CD8-positive, alpha-beta memory T cell (primary cell): Measurements from ENCODE around the gene DPM2. TPM values are rescaled to one million over a fixed set of nuclear protein-coding genes. Genes with fewer than 3 reads are reported as not detected.

ENCODE experiments used
- CTCF ChIA-PET: fragments of 350-600 bp; sonication (Branson Sonifier 250); formaldehyde crosslinking; loops from one replicate; lab custom pipeline; 2021; ENCODE audit warnings: antibody characterized with exemption; lab: Charles Lee
- POLR2A ChIA-PET: fragments of 350-600 bp; sonication (Branson Sonifier 250); formaldehyde crosslinking; loops from one replicate; lab custom pipeline; 2021; ENCODE audit warnings: antibody characterized with exemption; lab: Charles Lee
- DNase-seq, 5 donors: peaks; one replicate each; pipeline versions ENCODE4 v3.0.0 to v3.0.0-alpha.2; 2020 to 2022; ENCODE audit warnings: mixed read lengths in 1 of 5
- H3K27ac ChIP-seq: one replicate; pipeline ENCODE4 v1.7.0; 2013; ENCODE audit warnings: low read depth, mild to moderate bottlenecking, low read length, moderate library complexity
- H3K27me3 ChIP-seq: 2 replicates; pipeline ENCODE4 v1.7.0; 2013; ENCODE audit warnings: low read length, mild to moderate bottlenecking; ENCODE audit not compliant: insufficient read depth, poor library complexity, severe bottlenecking
- H3K36me3 ChIP-seq: 2 replicates; pipeline ENCODE4 v1.7.0; 2013; ENCODE audit warnings: mild to moderate bottlenecking, low read length, moderate library complexity; ENCODE audit not compliant: insufficient read depth
- H3K4me1 ChIP-seq: 2 replicates; pipeline ENCODE4 v1.7.0; 2013; ENCODE audit warnings: mild to moderate bottlenecking, low read length, moderate library complexity; ENCODE audit not compliant: insufficient read depth
- H3K4me3 ChIP-seq: 2 replicates; pipeline ENCODE4 v1.7.0; 2013; ENCODE audit warnings: mild to moderate bottlenecking, low read length
- H3K9me3 ChIP-seq: 2 replicates; pipeline ENCODE4 v1.7.0; 2013; ENCODE audit warnings: mild to moderate bottlenecking, low read length
- H3K27ac Mint-ChIP-seq, 8 donors: one replicate each; pipeline ENCODE4 v1.8.0; 2020 to 2021; ENCODE audit warnings: mixed read lengths in 8 of 8, mild to moderate bottlenecking in 6 of 8, inconsistent platforms in 3 of 8, moderate library complexity in 3 of 8
- H3K27me3 Mint-ChIP-seq, 2 donors: one replicate each; pipeline ENCODE4 v1.8.0; 2020 to 2021; ENCODE audit warnings: mixed read lengths in 2 of 2, mild to moderate bottlenecking in 1 of 2, moderate library complexity in 1 of 2
- H3K36me3 Mint-ChIP-seq, 3 donors: one replicate each; pipeline ENCODE4 v1.8.0; 2020 to 2021; ENCODE audit warnings: mixed read lengths in 3 of 3, inconsistent platforms in 1 of 3, mild to moderate bottlenecking in 1 of 3
- H3K4me1 Mint-ChIP-seq, 3 donors: one replicate each; pipeline ENCODE4 v1.8.0; 2020 to 2021; ENCODE audit warnings: mixed read lengths in 3 of 3, inconsistent platforms in 1 of 3, mild to moderate bottlenecking in 1 of 3
- H3K4me3 Mint-ChIP-seq, 7 donors: one replicate each; pipeline ENCODE4 v1.8.0; 2020 to 2021; ENCODE audit warnings: mixed read lengths in 7 of 7, mild to moderate bottlenecking in 6 of 7, moderate library complexity in 4 of 7, inconsistent platforms in 2 of 7
- H3K9me3 Mint-ChIP-seq, 5 donors: one replicate each; pipeline ENCODE4 v1.8.0; 2020 to 2022; ENCODE audit warnings: mixed read lengths in 5 of 5, mild to moderate bottlenecking in 3 of 5, moderate library complexity in 2 of 5, inconsistent platforms in 1 of 5
- polyA plus RNA-seq: library from polyadenylated mRNA; unstranded; fragments of 300-500 nt; fragmentation: Illumina TruSeq; gene quantifications from one replicate; pipeline ENCODE4 v1.2.3, GENCODE V29; 2021
- total RNA-seq, 2 experiments: library from RNA; stranded (reverse); gene quantifications; one replicate each; pipeline ENCODE4 v1.2.3, GENCODE V29; 2021

Gene DPM2
- total and polyA plus RNA-seq, 3 experiments from 2014 or later: 52.2 to 75.5 (median 73.8) TPM

- Histone ChIP-seq H3K4me3 (no peak overlapping the region), H3K27ac (no peak overlapping the region), H3K9me3 (no peaks in the 10 kb centered on the region), H3K36me3 (peaks cover 80% of the 10 kb centered on the region), H3K27me3 (no peaks in the 10 kb centered on the region), H3K4me1 (peaks cover 37% of the 10 kb centered on the region)
- Mint-ChIP-seq H3K27me3 (no peaks in the 10 kb centered on the region), H3K9me3 (no peaks in the 10 kb centered on the region), H3K4me1 (peaks cover 16 to 42% (median 21%) of the 10 kb centered on the region in 3 donors), H3K4me3 (no peak overlapping the region), H3K36me3 (peaks cover 8 to 94% (median 19%) of the 10 kb centered on the region in 3 donors), H3K27ac (peak overlapping the region in 3 of 8 donors; percentile 23 to 75 (median 66))
- ChIA-PET CTCF (interaction anchor here (1.0 to 27.7 kb wide), 15 partner anchors 9 to 175 kb away, joined by 3 to 485 read pairs (median 8); partner anchors contain the start of genes EEIG1, NAIF1 and PIP5KL1), POLR2A (interaction anchor here (1.4 kb wide), 1 partner anchor 86 kb away, joined by 5 read pairs; no protein-coding TSS in a partner anchor)
- DNase-seq: no peak
Observed at GRCh38 chr9:127944586-127945218, 7.0 kb upstream of the DPM2 start.

DNA sequence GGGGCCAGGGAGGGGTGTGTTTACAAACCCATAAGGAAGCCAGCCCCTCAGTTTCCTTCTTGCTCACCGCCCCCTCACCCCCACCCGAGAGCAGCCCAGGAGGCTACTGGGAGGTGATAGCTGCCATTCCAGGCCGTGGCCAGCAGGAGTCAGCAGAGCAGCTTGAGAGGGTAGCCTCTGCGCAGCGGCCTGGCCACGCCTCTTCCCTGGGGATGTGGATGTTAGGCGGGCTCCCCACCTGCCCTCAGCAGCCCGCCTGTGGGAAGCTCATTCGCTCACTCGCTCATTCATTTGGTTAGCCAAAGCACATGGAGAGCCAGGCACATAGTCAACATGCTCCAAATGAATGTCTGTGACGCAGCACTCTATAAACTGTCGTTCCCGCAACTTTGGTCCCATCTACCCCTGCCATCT is 6.1 kb upstream of the DPM2 start:
- H3K36me3 Mint-ChIP-seq: peaks cover 8 to 92% (median 19%) of the 10 kb centered on the region in 3 donors
- no peaks in the 10 kb centered on the region for H3K9me3 Mint-ChIP-seq
- peak overlapping the region in 7 of 8 donors; percentile 30 to 83 (median 66) for H3K27ac Mint-ChIP-seq
- no peaks in the 10 kb centered on the region for H3K27me3 Mint-ChIP-seq
- Histone ChIP-seq H3K36me3 (peaks cover 74% of the 10 kb centered on the region), H3K27me3 (no peaks in the 10 kb centered on the region), H3K9me3 (no peaks in the 10 kb centered on the region), H3K27ac (no peak overlapping the region), H3K4me3 (no peak overlapping the region), H3K4me1 (peaks cover 32% of the 10 kb centered on the region)
- ChIA-PET POLR2A (interaction anchor here (0.6 to 1.8 kb wide), 7 partner anchors 10 to 87 kb away, joined by 3 to 5 read pairs (median 4); no protein-coding TSS in a partner anchor), CTCF (interaction anchor here (0.7 to 27.7 kb wide), 22 partner anchors 10 to 181 kb away, joined by 3 to 485 read pairs (median 6); partner anchors contain the start of genes EEIG1, NAIF1 and PIP5KL1)
- H3K4me1 Mint-ChIP-seq: peaks cover 15 to 36% (median 21%) of the 10 kb centered on the region in 3 donors
- peak overlapping the region in 3 of 7 donors; percentile 17 to 36 (median 18) for H3K4me3 Mint-ChIP-seq
- peak; percentile 62 to 82 (median 66) for DNase-seq

- H3K9me3 Mint-ChIP-seq: no peaks in the 10 kb centered on the region
- peaks cover 8 to 86% (median 17%) of the 10 kb centered on the region in 3 donors for H3K36me3 Mint-ChIP-seq
- no peak for DNase-seq
- Histone ChIP-seq H3K27ac (no peak overlapping the region), H3K4me3 (no peak overlapping the region), H3K27me3 (no peaks in the 10 kb centered on the region), H3K36me3 (peaks cover 68% of the 10 kb centered on the region), H3K4me1 (peaks cover 28% of the 10 kb centered on the region), H3K9me3 (no peaks in the 10 kb centered on the region)
- H3K4me3 Mint-ChIP-seq: peak overlapping the region in 2 of 7 donors; percentile 7 to 40
- ChIA-PET POLR2A (interaction anchor here (0.6 to 1.8 kb wide), 7 partner anchors 11 to 91 kb away, joined by 3 to 5 read pairs (median 5); no protein-coding TSS in a partner anchor), CTCF (interaction anchor here (0.6 to 27.7 kb wide), 34 partner anchors 11 to 182 kb away, joined by 3 to 485 read pairs (median 4); partner anchors contain the start of genes EEIG1, NAIF1 and PIP5KL1)
- H3K4me1 Mint-ChIP-seq: peaks cover 14 to 37% (median 23%) of the 10 kb centered on the region in 3 donors
- peak overlapping the region in 7 of 8 donors; percentile 59 to 90 (median 67) for H3K27ac Mint-ChIP-seq
- no peaks in the 10 kb centered on the region for H3K27me3 Mint-ChIP-seq
Observed at GRCh38 chr9:127943011-127943662, 5.5 kb upstream of the DPM2 start.

GRCh38 chr9:127942216-127943010 is 4.8 kb upstream of the DPM2 start:
- no peaks in the 10 kb centered on the region for H3K9me3 ChIP-seq
- peaks cover 27% of the 10 kb centered on the region for H3K4me1 ChIP-seq
- Mint-ChIP-seq H3K36me3 (peaks cover 8 to 84% (median 17%) of the 10 kb centered on the region in 3 donors), H3K9me3 (no peaks in the 10 kb centered on the region), H3K27me3 (peaks cover 0 to 5% of the 10 kb centered on the region in 2 donors), H3K27ac (peak overlapping the region in 6 of 8 donors; percentile 59 to 90 (median 68)), H3K4me1 (peaks cover 19 to 37% (median 29%) of the 10 kb centered on the region in 3 donors), H3K4me3 (peak overlapping the region in 2 of 7 donors; percentile 7 to 40)
- no peaks in the 10 kb centered on the region for H3K27me3 ChIP-seq
- CTCF ChIA-PET: interaction anchor here (0.6 to 27.7 kb wide), 26 partner anchors 11 to 176 kb away, joined by 3 to 485 read pairs (median 4); partner anchors contain the start of genes EEIG1 and PIP5KL1
- H3K27ac ChIP-seq: no peak overlapping the region
- POLR2A ChIA-PET: interaction anchor here (0.6 to 1.8 kb wide), 4 partner anchors 28 to 143 kb away, joined by 3 to 5 read pairs (median 4); no protein-coding TSS in a partner anchor
- peaks cover 60% of the 10 kb centered on the region for H3K36me3 ChIP-seq
- no peak overlapping the region for H3K4me3 ChIP-seq
- DNase-seq: peak in 4 of 5 donors; percentile 27 to 68 (median 57)

DNA sequence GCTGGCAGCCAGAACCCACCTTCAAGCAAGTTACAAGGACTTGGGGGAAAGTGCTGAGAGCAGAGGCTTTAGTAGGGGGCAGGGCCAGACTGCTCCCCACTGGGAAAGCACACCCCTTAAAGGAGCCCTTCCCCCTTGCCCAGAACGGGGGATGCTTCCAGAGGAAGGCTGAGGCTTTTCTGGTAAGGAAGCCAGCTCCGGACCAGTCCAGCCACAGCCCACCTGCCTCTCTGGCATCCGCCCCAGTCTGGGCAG is 4.2 kb upstream of the DPM2 start:
- Mint-ChIP-seq H3K4me1 (peaks cover 23 to 39% (median 34%) of the 10 kb centered on the region in 3 donors), H3K27ac (peak overlapping the region in 2 of 8 donors; percentile 36 to 74), H3K9me3 (no peaks in the 10 kb centered on the region), H3K27me3 (peaks cover 0 to 5% of the 10 kb centered on the region in 2 donors), H3K4me3 (no peak overlapping the region), H3K36me3 (peaks cover 8 to 83% (median 17%) of the 10 kb centered on the region in 3 donors)
- ChIA-PET CTCF (interaction anchor here (0.8 to 27.7 kb wide), 15 partner anchors 12 to 174 kb away, joined by 3 to 485 read pairs (median 4); partner anchors contain the start of gene PIP5KL1), POLR2A (interaction anchor here (0.6 to 1.7 kb wide), 2 partner anchors 92 to 144 kb away, joined by 3 to 5 read pairs; no protein-coding TSS in a partner anchor)
- Histone ChIP-seq H3K4me1 (peaks cover 31% of the 10 kb centered on the region), H3K27ac (no peak overlapping the region), H3K27me3 (no peaks in the 10 kb centered on the region), H3K36me3 (peaks cover 56% of the 10 kb centered on the region), H3K9me3 (no peaks in the 10 kb centered on the region), H3K4me3 (no peak overlapping the region)
- no peak for DNase-seq

DNA sequence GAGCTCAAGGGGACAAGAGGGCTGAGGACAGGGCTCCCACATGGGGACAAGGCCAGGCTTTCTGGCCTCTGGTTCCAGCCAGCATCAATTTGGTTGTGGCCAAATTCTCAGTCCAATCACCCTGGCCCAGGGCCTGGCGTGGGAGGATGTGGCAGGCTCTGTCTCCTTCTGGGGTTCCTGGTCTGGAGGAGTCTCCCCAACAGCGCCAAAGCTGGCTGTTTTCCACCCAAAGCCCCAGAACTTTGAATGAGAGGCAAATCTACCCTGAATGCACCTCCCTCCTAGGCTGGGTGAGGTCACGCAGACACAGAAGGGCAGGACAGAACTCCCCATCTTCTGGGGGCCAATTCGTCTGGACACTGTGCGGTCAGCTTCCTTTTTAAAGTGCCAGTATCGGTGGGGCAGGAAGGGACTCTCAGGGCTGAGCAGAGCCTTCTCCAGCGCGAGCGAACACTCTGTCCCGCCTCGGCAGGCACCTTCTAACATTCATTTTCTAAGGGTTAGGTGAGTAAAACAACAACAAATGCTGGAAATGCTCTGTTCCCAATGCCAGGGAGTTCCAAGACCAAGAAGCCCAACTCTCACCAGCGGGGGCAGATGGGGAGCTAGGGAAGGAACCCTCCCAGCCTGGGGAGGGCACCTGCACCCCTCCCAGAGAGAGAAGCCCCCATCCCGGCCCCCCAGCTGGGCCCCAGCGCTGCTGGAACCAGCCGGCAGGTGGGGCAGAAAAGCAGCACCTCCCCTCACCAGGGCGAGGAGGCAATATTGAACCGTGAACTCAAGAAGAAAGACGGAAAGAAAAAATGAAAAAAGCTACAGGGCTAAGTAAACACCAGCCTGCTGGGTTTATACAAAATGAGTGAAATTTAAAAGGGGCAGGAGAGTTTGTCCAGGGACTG is 3.7 kb upstream of the DPM2 start:
- H3K4me1 Mint-ChIP-seq: peaks cover 28 to 45% (median 40%) of the 10 kb centered on the region in 3 donors

More for the DNA sequence above, 3.7 kb upstream of the DPM2 start:
- Mint-ChIP-seq H3K4me3 (no peak overlapping the region), H3K36me3 (peaks cover 8 to 77% (median 17%) of the 10 kb centered on the region in 3 donors), H3K27me3 (peaks cover 0 to 6% of the 10 kb centered on the region in 2 donors), H3K27ac (peak overlapping the region in 5 of 8 donors; percentile 29 to 79 (median 43)), H3K9me3 (no peaks in the 10 kb centered on the region)
- no peaks in the 10 kb centered on the region for H3K27me3 ChIP-seq
- CTCF ChIA-PET: interaction anchor here (0.6 to 27.7 kb wide), 15 partner anchors 8 to 156 kb away, joined by 3 to 485 read pairs (median 4); no protein-coding TSS in a partner anchor
- H3K4me3 ChIP-seq: no peak overlapping the region
- H3K36me3 ChIP-seq: peaks cover 53% of the 10 kb centered on the region
- no peak for DNase-seq
- H3K9me3 ChIP-seq: no peaks in the 10 kb centered on the region
- H3K27ac ChIP-seq: peak overlapping the region; percentile 29
- peaks cover 37% of the 10 kb centered on the region for H3K4me1 ChIP-seq
- POLR2A ChIA-PET: interaction anchor here (0.6 to 1.7 kb wide), 4 partner anchors 11 to 144 kb away, joined by 3 to 5 read pairs (median 3); partner anchors contain the start of gene PIP5KL1
